Measurements from ENCODE around the gene PRKCE. TPM values are rescaled to one million over a fixed set of nuclear protein-coding genes. Genes with fewer than 3 reads are reported as not detected.
A peak's percentile ranks its signal among the peaks of the same experiment; 100 is the strongest.

The PRKCE gene
- total and polyA plus RNA-seq, 7 donors = 3.0 to 21.9 (median 15.8) TPM

DNA sequence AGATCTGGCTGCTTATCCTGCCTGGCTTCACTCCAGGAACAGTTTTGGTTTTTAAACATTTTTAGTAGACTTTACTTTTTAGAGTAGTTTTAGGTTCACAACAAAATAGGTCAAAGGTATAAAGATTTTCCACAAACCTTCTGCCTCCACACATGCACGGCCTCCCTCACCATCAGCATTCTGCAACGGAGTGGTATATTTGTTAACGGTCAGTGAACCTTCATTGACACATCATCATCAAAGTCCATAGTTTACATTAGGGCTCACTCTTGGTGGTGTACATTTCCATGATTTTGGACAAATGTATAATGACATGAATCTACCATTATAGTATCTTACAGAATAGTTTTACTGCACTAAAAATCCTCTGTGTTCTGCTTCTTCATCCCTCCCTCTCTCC, 342.6 kb downstream of the PRKCE start:
- H3K36me3 ChIP-seq = peaks cover 0 to 6% (median 3%) of the 10 kb centered on the region in 4 donors
- DNase-seq = no peak
- WGBS, 2 donors = 53 to 85% methylated on average over 3 of the region's 3 CpGs
- H3K4me3 ChIP-seq = no peak overlapping the region
- no peak for TF ChIP-seq EP300 (IDR thresholded peaks at IDR 0.05)
- TF ChIP-seq POLR2A (IDR thresholded peaks at IDR 0.05) = no peak
- TF ChIP-seq POLR2AphosphoS5 (IDR thresholded peaks at IDR 0.05) = no peak
- TF ChIP-seq CTCF (IDR thresholded peaks at IDR 0.05) = no peak
- intact Hi-C loops (cut with DNase I) = loop anchor here (5.0 kb wide), 1 partner anchor 373 kb away; no protein-coding TSS in a partner anchor
- no peak overlapping the region for H3K27ac ChIP-seq
- H3K27me3 ChIP-seq = no peaks in the 10 kb centered on the region
- peaks cover 0 to 42% (median 31%) of the 10 kb centered on the region in 4 donors for H3K4me1 ChIP-seq
- no peaks in the 10 kb centered on the region for H3K9me3 ChIP-seq

- Histone ChIP-seq H3K27ac (peak overlapping the region in 2 of 4 donors; percentile 58 to 66), H3K4me1 (peaks cover 0 to 39% (median 30%) of the 10 kb centered on the region in 4 donors), H3K9me3 (no peaks in the 10 kb centered on the region), H3K4me3 (no peak overlapping the region), H3K27me3 (no peaks in the 10 kb centered on the region), H3K36me3 (peaks cover 0 to 14% (median 0%) of the 10 kb centered on the region in 4 donors)
- no peak for DNase-seq
- TF ChIP-seq CTCF (IDR thresholded peaks at IDR 0.05) (no peak), POLR2A (IDR thresholded peaks at IDR 0.05) (no peak), EP300 (IDR thresholded peaks at IDR 0.05) (no peak), POLR2AphosphoS5 (IDR thresholded peaks at IDR 0.05) (no peak)
- WGBS, 2 donors = 89 to 92% methylated on average over 5 of the region's 5 CpGs
- intact Hi-C loops (cut with DNase I) = no loop called here
Measured at GRCh38 chr2:46000660-46001059, 349.2 kb downstream of the PRKCE start.

GRCh38 chr2:46001290-46001689, 349.8 kb downstream of the PRKCE start:
- no peaks in the 10 kb centered on the region for H3K27me3 ChIP-seq
- peaks cover 0 to 21% (median 0%) of the 10 kb centered on the region in 4 donors for H3K36me3 ChIP-seq
- DNase-seq = no peak
- H3K4me1 ChIP-seq = peaks cover 0 to 39% (median 30%) of the 10 kb centered on the region in 4 donors
- intact Hi-C loops (cut with DNase I) = no loop called here
- no peak overlapping the region for H3K4me3 ChIP-seq
- TF ChIP-seq POLR2A (IDR thresholded peaks at IDR 0.05) = no peak
- TF ChIP-seq EP300 (IDR thresholded peaks at IDR 0.05) = no peak
- no peak for TF ChIP-seq POLR2AphosphoS5 (IDR thresholded peaks at IDR 0.05)
- no peak for TF ChIP-seq CTCF (IDR thresholded peaks at IDR 0.05)
- 93 to 96% methylated on average over 7 of the region's 7 CpGs for WGBS, 2 donors
- no peaks in the 10 kb centered on the region for H3K9me3 ChIP-seq
- peak overlapping the region; percentile 33 to 66 (median 58) for H3K27ac ChIP-seq

DNA sequence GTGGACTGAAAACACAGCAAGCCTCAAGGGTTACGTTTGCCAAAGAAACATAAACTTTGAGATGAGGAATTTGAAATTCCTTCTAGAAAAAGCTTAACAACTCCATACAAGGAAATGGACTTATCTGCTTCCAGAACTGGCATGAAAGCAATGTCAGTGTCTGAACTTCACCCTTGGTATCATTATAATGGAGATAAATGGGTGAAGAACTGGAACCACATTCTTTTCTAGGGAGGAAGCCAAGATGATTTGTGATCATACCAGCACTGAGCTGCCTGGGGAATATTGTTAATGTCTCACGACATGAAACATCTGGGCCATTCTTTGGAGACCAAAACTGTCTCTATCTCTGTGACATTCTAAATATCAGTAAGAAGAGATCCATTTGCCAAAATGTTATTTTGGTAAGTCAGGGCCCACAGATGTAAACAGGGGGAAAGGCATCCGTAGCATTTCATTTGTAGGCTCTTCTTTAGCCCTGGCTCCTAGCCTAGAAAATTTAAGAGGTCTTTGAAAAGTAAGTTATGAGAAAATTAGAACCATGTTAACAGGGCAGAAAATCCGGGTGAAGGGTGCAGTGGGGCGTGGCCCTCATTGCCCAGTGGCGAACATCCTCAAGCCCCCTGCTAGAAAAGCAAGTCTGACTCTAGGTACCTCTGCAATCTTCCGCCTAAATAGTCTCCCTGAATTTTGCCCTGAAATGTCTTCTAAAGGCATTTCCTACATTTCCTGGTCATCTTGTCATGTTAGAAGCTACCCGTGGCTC, 350.4 kb downstream of the PRKCE start:
- TF ChIP-seq EP300 (IDR thresholded peaks at IDR 0.05) (no peak), POLR2AphosphoS5 (IDR thresholded peaks at IDR 0.05) (peak in 2 of 4 donors; percentile 56 to 61)
- Histone ChIP-seq H3K4me1 (peaks cover 0 to 39% (median 30%) of the 10 kb centered on the region in 4 donors), H3K9me3 (no peaks in the 10 kb centered on the region), H3K36me3 (peaks cover 0 to 25% (median 2%) of the 10 kb centered on the region in 4 donors), H3K4me3 (no peak overlapping the region), H3K27ac (peak overlapping the region; percentile 33 to 66 (median 58)), H3K27me3 (no peaks in the 10 kb centered on the region)
- intact Hi-C loops (cut with DNase I) = no loop called here
- DNase-seq = no peak
- WGBS, 2 donors = 76 to 80% methylated on average over 8 of the region's 8 CpGs

DNA sequence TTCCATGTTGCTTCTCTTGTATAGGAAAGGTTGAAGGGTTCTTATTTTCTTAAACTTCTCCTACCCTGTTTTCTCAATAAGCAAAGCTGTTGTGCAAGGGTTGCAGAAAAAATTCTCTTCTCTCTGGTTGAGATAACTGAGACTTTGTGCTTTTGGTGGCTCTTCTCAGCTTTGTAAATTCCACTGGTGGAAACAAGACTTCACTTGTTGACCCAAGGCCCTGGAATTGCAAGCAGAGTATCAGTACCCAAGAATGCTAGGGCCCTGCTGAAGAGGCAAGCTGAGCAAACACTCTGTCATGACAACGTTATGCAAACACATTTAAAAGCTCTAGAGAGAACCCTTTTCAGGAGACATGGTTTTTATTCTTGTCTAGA, 351.0 kb downstream of the PRKCE start:
- DNase-seq = no peak
- Histone ChIP-seq H3K36me3 (peaks cover 0 to 31% (median 4%) of the 10 kb centered on the region in 4 donors), H3K27ac (peak overlapping the region; percentile 33 to 66 (median 58)), H3K4me3 (no peak overlapping the region), H3K27me3 (no peaks in the 10 kb centered on the region), H3K9me3 (no peaks in the 10 kb centered on the region), H3K4me1 (peaks cover 0 to 39% (median 30%) of the 10 kb centered on the region in 4 donors)
- intact Hi-C loops (cut with DNase I) = no loop called here
- TF ChIP-seq EP300 (IDR thresholded peaks at IDR 0.05) (no peak), POLR2AphosphoS5 (IDR thresholded peaks at IDR 0.05) (no peak), CTCF (IDR thresholded peaks at IDR 0.05) (no peak), POLR2A (IDR thresholded peaks at IDR 0.05) (no peak)
- 48 to 71% methylated on average over 1 of the region's 1 CpG for WGBS, 2 donors

Measured in sigmoid colon (tissue), 7 donors.